Vagina (tissue), 2 donors: ENCODE results near the gene PHLDA3.

Experiments
- CTCF ChIP-seq, 3 experiments: fragments of 450-650 bp in 2 of 3; fragments of 200-600 bp in 1 of 3; sonication (generic) in 1 of 3; IDR thresholded peaks; one replicate each; pipeline ENCODE4 v1.5.1; 2017 to 2019; ENCODE audit warnings: antibody characterized with exemption in 3 of 3, mild to moderate bottlenecking in 2 of 3, moderate library complexity in 2 of 3
- POLR2A ChIP-seq, 2 donors: fragments of 450-650 bp; IDR thresholded peaks; one replicate each; pipeline ENCODE4 v1.6.1; 2017; ENCODE audit warnings: antibody characterized with exemption in 2 of 2, mild to moderate bottlenecking in 2 of 2, moderate library complexity in 2 of 2
- POLR2AphosphoS5 ChIP-seq, 2 donors: sonication (generic); formaldehyde crosslinking; IDR thresholded peaks; one replicate each; pipeline ENCODE4 v1.9.0; 2017; ENCODE audit warnings: antibody characterized with exemption in 2 of 2, mild to moderate bottlenecking in 2 of 2, low read depth in 1 of 2; ENCODE audit not compliant: insufficient read depth in 1 of 2

- TF ChIP-seq CTCF (IDR thresholded peaks at IDR 0.05), result no peak
- no peak for TF ChIP-seq POLR2AphosphoS5 (IDR thresholded peaks at IDR 0.05; ENCODE audit: insufficient read depth in 1 of 2, low read depth in 1 of 2)
- TF ChIP-seq POLR2A (IDR thresholded peaks at IDR 0.05), result no peak
Observed at GRCh38 chr1:201515895-201516294, 46.9 kb upstream of the PHLDA3 start.
